Parathyroid adenoma (tissue), 2 donors: ENCODE data around the gene CYP4F11.

ENCODE experiments used
- H2AFZ ChIP-seq: fragments of 300-600 bp; sonication (generic); one replicate; pipeline ENCODE4 v1.7.0; 2017; ENCODE audit warnings: antibody characterized with exemption, mild to moderate bottlenecking
- H3K27ac ChIP-seq: fragments of 300-600 bp; sonication (generic); one replicate; pipeline ENCODE4 v1.7.0; 2017
- H3K27me3 ChIP-seq: fragments of 300-600 bp; sonication (generic); one replicate; pipeline ENCODE4 v1.7.0; 2017; ENCODE audit warnings: low read length; ENCODE audit not compliant: control insufficient read depth, insufficient read depth
- H3K36me3 ChIP-seq: fragments of 300-600 bp; sonication (generic); one replicate; pipeline ENCODE4 v1.7.0; 2017; ENCODE audit warnings: low read length; ENCODE audit not compliant: control insufficient read depth, insufficient read depth
- H3K4me1 ChIP-seq: fragments of 300-600 bp; sonication (generic); one replicate; pipeline ENCODE4 v1.7.0; 2017; ENCODE audit warnings: control low read depth
- H3K4me2 ChIP-seq: fragments of 300-600 bp; sonication (generic); one replicate; pipeline ENCODE4 v1.7.0; 2017; ENCODE audit warnings: low read length
- H3K4me3 ChIP-seq: fragments of 300-600 bp; sonication (generic); one replicate; pipeline ENCODE4 v1.7.0; 2017; ENCODE audit warnings: low read depth, low read length
- H3K79me2 ChIP-seq: fragments of 300-600 bp; sonication (generic); one replicate; pipeline ENCODE4 v1.7.0; 2017; ENCODE audit warnings: control low read depth
- H3K9ac ChIP-seq: fragments of 300-600 bp; sonication (generic); one replicate; pipeline ENCODE4 v1.7.0; 2017; ENCODE audit warnings: mild to moderate bottlenecking
- H3K9me3 ChIP-seq: fragments of 300-600 bp; sonication (generic); one replicate; pipeline ENCODE4 v1.7.0; 2017; ENCODE audit warnings: low read length; ENCODE audit not compliant: control insufficient read depth
- CTCF ChIP-seq: fragments of 300-600 bp; sonication (generic); IDR thresholded peaks from one replicate; pipeline ENCODE4 v1.7.0; 2017; ENCODE audit warnings: antibody characterized with exemption, mild to moderate bottlenecking
- donor health status: primary hyperparathyroidism.

The CYP4F11 gene

GRCh38 chr19:15934332-15935078 is at the start of gene CYP4F11:
TSS of gene CYP4F11 (minus strand) at chr19:15934529. CDS start at chr19:15934408, 121 bp downstream.
- Histone ChIP-seq H3K9ac (no peak within 1 kb of the TSS), H3K27ac (no peak within 1 kb of the TSS), H3K4me3 (no peak within 1 kb of the TSS), H3K79me2 (no peaks in the 10 kb centered on the region), H3K36me3 (no peaks in the 10 kb centered on the region), H3K4me1 (peaks cover 4% of the 10 kb centered on the region), H3K9me3 (no peaks in the 10 kb centered on the region), H3K27me3 (no peaks in the 10 kb centered on the region), H3K4me2 (no peak within 1 kb of the TSS), H2AFZ (peak within 1 kb of the TSS; percentile 54)
- TF ChIP-seq CTCF = no peak

- no peak overlapping the region for H3K4me2 ChIP-seq
- H3K9ac ChIP-seq = no peak overlapping the region
- H3K9me3 ChIP-seq = no peaks in the 10 kb centered on the region
- TF ChIP-seq CTCF = no peak
- H3K4me1 ChIP-seq = no peaks in the 10 kb centered on the region
- H3K79me2 ChIP-seq = no peaks in the 10 kb centered on the region
- H3K4me3 ChIP-seq = no peak overlapping the region
- H3K27ac ChIP-seq = no peak overlapping the region
- no peak overlapping the region for H2AFZ ChIP-seq
- no peaks in the 10 kb centered on the region for H3K36me3 ChIP-seq
- no peaks in the 10 kb centered on the region for H3K27me3 ChIP-seq
Measured at GRCh38 chr19:15979293-15979692, 45.0 kb upstream of the CYP4F11 start.

- no peak overlapping the region for H3K4me3 ChIP-seq
- no peak overlapping the region for H3K9ac ChIP-seq
- H3K4me2 ChIP-seq = no peak overlapping the region
- no peaks in the 10 kb centered on the region for H3K4me1 ChIP-seq
- H3K36me3 ChIP-seq = no peaks in the 10 kb centered on the region
- TF ChIP-seq CTCF = no peak
- no peaks in the 10 kb centered on the region for H3K9me3 ChIP-seq
- H2AFZ ChIP-seq = no peak overlapping the region
- H3K27ac ChIP-seq = no peak overlapping the region
- H3K79me2 ChIP-seq = no peaks in the 10 kb centered on the region
- no peaks in the 10 kb centered on the region for H3K27me3 ChIP-seq
Measured at GRCh38 chr19:15977690-15978089, 43.4 kb upstream of the CYP4F11 start.

- Histone ChIP-seq H3K9ac (no peak overlapping the region), H3K4me2 (no peak overlapping the region), H3K36me3 (no peaks in the 10 kb centered on the region), H3K27ac (no peak overlapping the region), H3K9me3 (no peaks in the 10 kb centered on the region), H3K27me3 (no peaks in the 10 kb centered on the region), H2AFZ (no peak overlapping the region), H3K4me3 (no peak overlapping the region), H3K4me1 (no peaks in the 10 kb centered on the region), H3K79me2 (no peaks in the 10 kb centered on the region)
- no peak for TF ChIP-seq CTCF
Measured at GRCh38 chr19:15976836-15977689, 42.7 kb upstream of the CYP4F11 start.
